Tibial artery (tissue), 4 donors: ENCODE data around the gene IFT27.

Source experiments
- DNase-seq, 2 donors: peaks; one replicate each; pipeline ENCODE4 v3.0.0-alpha.2; 2019
- H3K27ac ChIP-seq, 2 donors: fragments of 200-600 bp; sonication (generic) in 1 of 2; 1 replicate in 1 of 2; 2 replicates in 1 of 2; pipeline ENCODE4 v1.5.1; 2018 to 2019; ENCODE audit warnings: mild to moderate bottlenecking in 1 of 2
- H3K27me3 ChIP-seq, 2 donors: fragments of 200-600 bp; sonication (generic) in 1 of 2; one replicate each; pipeline versions ENCODE4 v1.5.1 to v1.6.0; 2016 to 2019
- H3K36me3 ChIP-seq, 3 donors: fragments of 200-600 bp; sonication (generic) in 2 of 3; one replicate each; pipeline ENCODE4 v1.5.1; 2016 to 2019; ENCODE audit warnings: mild to moderate bottlenecking in 2 of 3
- H3K4me1 ChIP-seq, 4 donors: fragments of 200-600 bp; sonication (generic) in 2 of 4; 1 replicate in 3 of 4; 2 replicates in 1 of 4; pipeline ENCODE4 v1.5.1; 2016 to 2019
- H3K4me3 ChIP-seq, 2 donors: fragments of 200-600 bp; sonication (generic) in 1 of 2; 1 replicate in 1 of 2; 2 replicates in 1 of 2; pipeline ENCODE4 v1.5.1; 2018 to 2019; ENCODE audit warnings: mild to moderate bottlenecking in 2 of 2
- H3K9me3 ChIP-seq, 3 donors: fragments of 200-600 bp; sonication (generic) in 1 of 3; one replicate each; pipeline ENCODE4 v1.5.1; 2016 to 2019
- intact Hi-C: fragments of 100-400 bp; cut with DNase I; formaldehyde crosslinking; loops from one replicate; pipeline ENCODE4 v1.15.0; 2023; ENCODE audit warnings: low total_unique reads
- TF ChIP-seq, protein P1 (sequence below), 2 experiments: fragments of 200-600 bp in 1 of 2; fragments of 450-650 bp in 1 of 2; IDR thresholded peaks; one replicate each; pipeline ENCODE4 v1.5.1; 2017 to 2019; ENCODE audit warnings: antibody characterized with exemption in 2 of 2, mild to moderate bottlenecking in 1 of 2, moderate library complexity in 1 of 2

Gene IFT27

DNA sequence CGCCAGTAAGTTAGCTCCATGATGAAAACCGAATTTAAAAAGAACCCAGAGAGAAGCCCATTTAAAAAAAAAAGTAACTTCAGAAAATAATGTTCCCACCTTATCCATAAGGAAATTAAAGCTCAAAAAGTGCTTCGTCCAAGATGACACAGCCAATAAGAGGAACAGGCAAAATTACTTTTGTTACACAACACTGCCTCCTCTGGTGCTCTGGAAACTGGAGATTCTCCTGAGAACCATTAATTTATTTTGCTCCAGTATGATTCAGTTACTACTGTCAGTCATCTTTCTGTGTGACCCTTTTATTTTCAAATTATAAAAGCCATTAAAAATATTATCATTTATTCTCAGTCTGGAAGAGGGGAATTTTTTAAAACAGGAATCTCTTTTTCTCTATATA lies 2.0 kb downstream of the IFT27 start:
- no peak for DNase-seq
- intact Hi-C loops, result loop anchor here (5.0 kb wide), 1 partner anchor 198 kb away; no protein-coding TSS in a partner anchor
- TF ChIP-seq, protein P1, sequence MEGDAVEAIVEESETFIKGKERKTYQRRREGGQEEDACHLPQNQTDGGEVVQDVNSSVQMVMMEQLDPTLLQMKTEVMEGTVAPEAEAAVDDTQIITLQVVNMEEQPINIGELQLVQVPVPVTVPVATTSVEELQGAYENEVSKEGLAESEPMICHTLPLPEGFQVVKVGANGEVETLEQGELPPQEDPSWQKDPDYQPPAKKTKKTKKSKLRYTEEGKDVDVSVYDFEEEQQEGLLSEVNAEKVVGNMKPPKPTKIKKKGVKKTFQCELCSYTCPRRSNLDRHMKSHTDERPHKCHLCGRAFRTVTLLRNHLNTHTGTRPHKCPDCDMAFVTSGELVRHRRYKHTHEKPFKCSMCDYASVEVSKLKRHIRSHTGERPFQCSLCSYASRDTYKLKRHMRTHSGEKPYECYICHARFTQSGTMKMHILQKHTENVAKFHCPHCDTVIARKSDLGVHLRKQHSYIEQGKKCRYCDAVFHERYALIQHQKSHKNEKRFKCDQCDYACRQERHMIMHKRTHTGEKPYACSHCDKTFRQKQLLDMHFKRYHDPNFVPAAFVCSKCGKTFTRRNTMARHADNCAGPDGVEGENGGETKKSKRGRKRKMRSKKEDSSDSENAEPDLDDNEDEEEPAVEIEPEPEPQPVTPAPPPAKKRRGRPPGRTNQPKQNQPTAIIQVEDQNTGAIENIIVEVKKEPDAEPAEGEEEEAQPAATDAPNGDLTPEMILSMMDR (IDR thresholded peaks at IDR 0.05), result peak; percentile 5 to 25
- Histone ChIP-seq H3K9me3 (no peaks in the 10 kb centered on the region), H3K36me3 (no peaks in the 10 kb centered on the region), H3K4me3 (no peak overlapping the region), H3K4me1 (peaks cover 0 to 13% (median 10%) of the 10 kb centered on the region in 4 donors), H3K27me3 (no peaks in the 10 kb centered on the region), H3K27ac (no peak overlapping the region)

GRCh38 chr22:36772451-36772850 lies 3.5 kb downstream of the IFT27 start:
- peaks cover 0 to 13% (median 10%) of the 10 kb centered on the region in 4 donors for H3K4me1 ChIP-seq
- TF ChIP-seq, protein P1 (IDR thresholded peaks at IDR 0.05), result no peak
- peaks cover 0 to 2% (median 2%) of the 10 kb centered on the region in 3 donors for H3K36me3 ChIP-seq
- no peaks in the 10 kb centered on the region for H3K9me3 ChIP-seq
- peak in 1 of 2 donors; percentile 17 for DNase-seq
- intact Hi-C loops, result loop anchor here (5.0 kb wide), 1 partner anchor 200 kb away; no protein-coding TSS in a partner anchor
- H3K27ac ChIP-seq, result no peak overlapping the region
- no peaks in the 10 kb centered on the region for H3K27me3 ChIP-seq
- no peak overlapping the region for H3K4me3 ChIP-seq

- Histone ChIP-seq H3K27me3 (no peaks in the 10 kb centered on the region), H3K36me3 (peaks cover 0 to 11% (median 8%) of the 10 kb centered on the region in 3 donors), H3K27ac (no peak overlapping the region), H3K9me3 (no peaks in the 10 kb centered on the region), H3K4me1 (peaks cover 0 to 10% (median 8%) of the 10 kb centered on the region in 4 donors), H3K4me3 (no peak overlapping the region)
- peak in 1 of 2 donors; percentile 48 for DNase-seq
- TF ChIP-seq, protein P1 (IDR thresholded peaks at IDR 0.05), result no peak
- intact Hi-C loops, result loop anchor here (5.0 kb wide), 1 partner anchor 201 kb away; no protein-coding TSS in a partner anchor
Observed at GRCh38 chr22:36771356-36772063, 4.4 kb downstream of the IFT27 start.

GRCh38 chr22:36770513-36771231 lies 5.2 kb downstream of the IFT27 start:
- Histone ChIP-seq H3K36me3 (peaks cover 0 to 19% (median 8%) of the 10 kb centered on the region in 3 donors), H3K9me3 (no peaks in the 10 kb centered on the region), H3K27me3 (no peaks in the 10 kb centered on the region), H3K4me3 (no peak overlapping the region), H3K27ac (no peak overlapping the region), H3K4me1 (peaks cover 0 to 8% (median 7%) of the 10 kb centered on the region in 4 donors)
- TF ChIP-seq, protein P1 (IDR thresholded peaks at IDR 0.05), result no peak
- peak in 1 of 2 donors; percentile 59 for DNase-seq
- intact Hi-C loops, result loop anchor here (5.0 kb wide), 1 partner anchor 202 kb away; no protein-coding TSS in a partner anchor

GRCh38 chr22:36769541-36770512 lies 6.1 kb downstream of the IFT27 start:
- H3K27me3 ChIP-seq, result no peaks in the 10 kb centered on the region
- H3K4me3 ChIP-seq, result no peak overlapping the region
- no peaks in the 10 kb centered on the region for H3K9me3 ChIP-seq
- peaks cover 0 to 27% (median 8%) of the 10 kb centered on the region in 3 donors for H3K36me3 ChIP-seq
- H3K4me1 ChIP-seq, result peaks cover 0 to 2% (median under 1%) of the 10 kb centered on the region in 4 donors
- no peak overlapping the region for H3K27ac ChIP-seq
- intact Hi-C loops, result loop anchor here (5.0 to 10.0 kb wide), 2 partner anchors 202 to 225 kb away; no protein-coding TSS in a partner anchor
- TF ChIP-seq, protein P1 (IDR thresholded peaks at IDR 0.05), result no peak
- no peak for DNase-seq
